Measurements from ENCODE around the gene RBM38. TPM values are rescaled to one million over a fixed set of nuclear protein-coding genes. Genes with fewer than 3 reads are reported as not detected.
A peak's percentile ranks its signal among the peaks of the same experiment; 100 is the strongest.

Gene RBM38
- total and polyA plus RNA-seq, 9 of the 15 experiments (the other 6 are each of a cell fraction or from before 2014, with no cell fraction given): 0.28 to 82.4 (median 33.2) TPM

DNA sequence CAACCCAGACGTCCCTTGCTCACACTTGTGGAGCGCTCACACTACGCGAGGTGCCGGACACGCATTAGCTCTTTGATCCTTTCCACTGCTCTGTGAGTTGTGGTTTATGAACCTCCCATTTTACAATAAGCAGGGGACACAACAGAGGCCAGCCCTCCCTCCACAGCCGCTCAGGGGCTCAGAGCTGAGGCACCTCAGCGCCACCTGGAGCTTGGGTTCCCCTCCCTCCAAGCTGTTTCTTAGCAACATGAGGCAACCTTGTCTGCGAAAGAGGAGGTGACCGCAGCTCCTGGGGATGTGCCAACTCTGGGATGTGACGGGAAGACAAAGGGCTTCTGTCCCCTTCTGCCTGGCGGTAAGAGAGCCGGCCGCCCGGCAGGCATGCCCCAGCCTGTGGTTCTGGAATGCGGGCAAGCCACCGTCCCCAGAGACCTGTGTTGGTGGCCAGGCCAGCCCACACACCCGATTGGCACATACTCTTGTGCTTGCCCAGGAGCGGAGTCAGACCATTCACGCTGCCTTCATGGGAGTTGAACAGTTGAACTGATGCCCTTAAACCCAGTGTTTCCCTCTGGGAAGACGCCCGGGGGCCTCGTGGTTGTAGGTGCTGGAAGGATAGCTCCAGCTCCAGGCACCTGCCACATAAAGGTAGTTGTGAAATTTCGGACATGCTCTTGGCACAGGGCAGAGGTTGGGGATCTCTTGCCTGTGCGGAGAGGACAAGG is 44.5 kb downstream of the RBM38 start (continued):
- TF ChIP-seq, protein P1, sequence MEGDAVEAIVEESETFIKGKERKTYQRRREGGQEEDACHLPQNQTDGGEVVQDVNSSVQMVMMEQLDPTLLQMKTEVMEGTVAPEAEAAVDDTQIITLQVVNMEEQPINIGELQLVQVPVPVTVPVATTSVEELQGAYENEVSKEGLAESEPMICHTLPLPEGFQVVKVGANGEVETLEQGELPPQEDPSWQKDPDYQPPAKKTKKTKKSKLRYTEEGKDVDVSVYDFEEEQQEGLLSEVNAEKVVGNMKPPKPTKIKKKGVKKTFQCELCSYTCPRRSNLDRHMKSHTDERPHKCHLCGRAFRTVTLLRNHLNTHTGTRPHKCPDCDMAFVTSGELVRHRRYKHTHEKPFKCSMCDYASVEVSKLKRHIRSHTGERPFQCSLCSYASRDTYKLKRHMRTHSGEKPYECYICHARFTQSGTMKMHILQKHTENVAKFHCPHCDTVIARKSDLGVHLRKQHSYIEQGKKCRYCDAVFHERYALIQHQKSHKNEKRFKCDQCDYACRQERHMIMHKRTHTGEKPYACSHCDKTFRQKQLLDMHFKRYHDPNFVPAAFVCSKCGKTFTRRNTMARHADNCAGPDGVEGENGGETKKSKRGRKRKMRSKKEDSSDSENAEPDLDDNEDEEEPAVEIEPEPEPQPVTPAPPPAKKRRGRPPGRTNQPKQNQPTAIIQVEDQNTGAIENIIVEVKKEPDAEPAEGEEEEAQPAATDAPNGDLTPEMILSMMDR (IDR thresholded peaks at IDR 0.05 in 2 of 3, conservative IDR thresholded peaks at IDR 0.05 in 1 of 3; ENCODE audit: insufficient read depth in 2 of 3, low read depth in 1 of 3, low read length in 3 of 3): peak; percentile 26 to 37 (median 28); a peak in 4 of 6 replicates
- TF ChIP-seq, protein P2, sequence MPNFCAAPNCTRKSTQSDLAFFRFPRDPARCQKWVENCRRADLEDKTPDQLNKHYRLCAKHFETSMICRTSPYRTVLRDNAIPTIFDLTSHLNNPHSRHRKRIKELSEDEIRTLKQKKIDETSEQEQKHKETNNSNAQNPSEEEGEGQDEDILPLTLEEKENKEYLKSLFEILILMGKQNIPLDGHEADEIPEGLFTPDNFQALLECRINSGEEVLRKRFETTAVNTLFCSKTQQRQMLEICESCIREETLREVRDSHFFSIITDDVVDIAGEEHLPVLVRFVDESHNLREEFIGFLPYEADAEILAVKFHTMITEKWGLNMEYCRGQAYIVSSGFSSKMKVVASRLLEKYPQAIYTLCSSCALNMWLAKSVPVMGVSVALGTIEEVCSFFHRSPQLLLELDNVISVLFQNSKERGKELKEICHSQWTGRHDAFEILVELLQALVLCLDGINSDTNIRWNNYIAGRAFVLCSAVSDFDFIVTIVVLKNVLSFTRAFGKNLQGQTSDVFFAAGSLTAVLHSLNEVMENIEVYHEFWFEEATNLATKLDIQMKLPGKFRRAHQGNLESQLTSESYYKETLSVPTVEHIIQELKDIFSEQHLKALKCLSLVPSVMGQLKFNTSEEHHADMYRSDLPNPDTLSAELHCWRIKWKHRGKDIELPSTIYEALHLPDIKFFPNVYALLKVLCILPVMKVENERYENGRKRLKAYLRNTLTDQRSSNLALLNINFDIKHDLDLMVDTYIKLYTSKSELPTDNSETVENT (CRISPR knock-in tag; IDR thresholded peaks at IDR 0.05): 0 out of 2 replicates have a peak, but pooled peaks have one; percentile 7
- TF ChIP-seq NFIC (IDR thresholded peaks at IDR 0.05): peak; percentile 69
- TF ChIP-seq, protein P3, sequence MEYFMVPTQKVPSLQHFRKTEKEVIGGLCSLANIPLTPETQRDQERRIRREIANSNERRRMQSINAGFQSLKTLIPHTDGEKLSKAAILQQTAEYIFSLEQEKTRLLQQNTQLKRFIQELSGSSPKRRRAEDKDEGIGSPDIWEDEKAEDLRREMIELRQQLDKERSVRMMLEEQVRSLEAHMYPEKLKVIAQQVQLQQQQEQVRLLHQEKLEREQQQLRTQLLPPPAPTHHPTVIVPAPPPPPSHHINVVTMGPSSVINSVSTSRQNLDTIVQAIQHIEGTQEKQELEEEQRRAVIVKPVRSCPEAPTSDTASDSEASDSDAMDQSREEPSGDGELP (CRISPR knock-in tag; IDR thresholded peaks at IDR 0.05; ENCODE audit: borderline replicate concordance): peak; percentile 19; the same call in 1 of the 2 replicates
- TF ChIP-seq RAD21 (CRISPR knock-in tag; conservative IDR thresholded peaks at IDR 0.05 in 1 of 2, IDR thresholded peaks at IDR 0.05 in 1 of 2): peak in 1 of 2 experiments; percentile 48; a peak in 2 of 4 replicates
- peak; percentile 24; the same call in 1 of the 2 replicates for TF ChIP-seq CEBPB (tag; IDR thresholded peaks at IDR 0.05)
- peak; percentile 68; the same call in 1 of the 2 replicates for TF ChIP-seq ESRRA (IDR thresholded peaks at IDR 0.05; ENCODE audit: borderline replicate concordance, low read depth)
- TF ChIP-seq, protein P4, sequence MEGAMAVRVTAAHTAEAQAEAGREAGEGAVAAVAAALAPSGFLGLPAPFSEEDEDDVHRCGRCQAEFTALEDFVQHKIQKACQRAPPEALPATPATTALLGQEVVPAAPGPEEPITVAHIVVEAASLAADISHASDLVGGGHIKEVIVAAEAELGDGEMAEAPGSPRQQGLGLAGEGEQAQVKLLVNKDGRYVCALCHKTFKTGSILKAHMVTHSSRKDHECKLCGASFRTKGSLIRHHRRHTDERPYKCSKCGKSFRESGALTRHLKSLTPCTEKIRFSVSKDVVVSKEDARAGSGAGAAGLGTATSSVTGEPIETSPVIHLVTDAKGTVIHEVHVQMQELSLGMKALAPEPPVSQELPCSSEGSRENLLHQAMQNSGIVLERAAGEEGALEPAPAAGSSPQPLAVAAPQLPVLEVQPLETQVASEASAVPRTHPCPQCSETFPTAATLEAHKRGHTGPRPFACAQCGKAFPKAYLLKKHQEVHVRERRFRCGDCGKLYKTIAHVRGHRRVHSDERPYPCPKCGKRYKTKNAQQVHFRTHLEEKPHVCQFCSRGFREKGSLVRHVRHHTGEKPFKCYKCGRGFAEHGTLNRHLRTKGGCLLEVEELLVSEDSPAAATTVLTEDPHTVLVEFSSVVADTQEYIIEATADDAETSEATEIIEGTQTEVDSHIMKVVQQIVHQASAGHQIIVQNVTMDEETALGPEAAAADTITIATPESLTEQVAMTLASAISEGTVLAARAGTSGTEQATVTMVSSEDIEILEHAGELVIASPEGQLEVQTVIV (CRISPR knock-in tag; IDR thresholded peaks at IDR 0.05; ENCODE audit: borderline replicate concordance): no peak
- TF ChIP-seq POLR2B (IDR thresholded peaks at IDR 0.05; ENCODE audit: low read depth, partially characterized antibody): no peak
